ENCODE data around the gene ZBTB26.

DNA sequence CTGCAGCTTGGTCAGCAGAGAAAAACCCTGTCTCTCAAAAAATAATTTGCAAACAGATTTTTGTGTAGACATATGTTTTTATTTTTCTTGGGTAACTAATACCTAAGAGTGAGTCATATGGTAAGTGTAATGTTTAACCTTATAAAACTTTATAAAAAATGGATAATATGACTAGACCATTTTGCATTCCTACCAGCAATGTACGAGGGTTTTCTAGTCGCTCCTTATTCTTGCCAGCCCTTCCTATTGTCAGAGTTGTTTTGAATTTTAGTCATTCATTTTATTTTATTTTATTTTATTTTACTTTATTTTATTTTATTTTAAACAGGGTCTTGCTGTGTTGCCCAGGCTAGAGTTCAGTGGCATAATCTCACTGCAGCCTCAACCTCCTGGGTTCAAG lies 47.3 kb upstream of the ZBTB26 start:
- TF ChIP-seq, protein P1, sequence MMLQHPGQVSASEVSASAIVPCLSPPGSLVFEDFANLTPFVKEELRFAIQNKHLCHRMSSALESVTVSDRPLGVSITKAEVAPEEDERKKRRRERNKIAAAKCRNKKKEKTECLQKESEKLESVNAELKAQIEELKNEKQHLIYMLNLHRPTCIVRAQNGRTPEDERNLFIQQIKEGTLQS (IDR thresholded peaks at IDR 0.05; ENCODE audit: borderline replicate concordance, extremely low read depth, low read depth, low read length) = no peak
- TF ChIP-seq MYC (IDR thresholded peaks at IDR 0.05; ENCODE audit: insufficient read depth, insufficient read length, insufficient replicate concordance, low read length, severe bottlenecking) = no peak
- TF ChIP-seq POLR2A (IDR thresholded peaks at IDR 0.05; ENCODE audit: low read depth, low read length) = no peak
- no peak for TF ChIP-seq FOXM1 (IDR thresholded peaks at IDR 0.05; ENCODE audit: low read depth, low read length)
- no peak for TF ChIP-seq EZH2 (IDR thresholded peaks at IDR 0.05; ENCODE audit: borderline replicate concordance, control insufficient read depth, low read depth, low read length)
- TF ChIP-seq, protein P2, sequence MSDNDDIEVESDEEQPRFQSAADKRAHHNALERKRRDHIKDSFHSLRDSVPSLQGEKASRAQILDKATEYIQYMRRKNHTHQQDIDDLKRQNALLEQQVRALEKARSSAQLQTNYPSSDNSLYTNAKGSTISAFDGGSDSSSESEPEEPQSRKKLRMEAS (IDR thresholded peaks at IDR 0.05; ENCODE audit: low read depth, low read length) = no peak
- TF ChIP-seq, protein P3, sequence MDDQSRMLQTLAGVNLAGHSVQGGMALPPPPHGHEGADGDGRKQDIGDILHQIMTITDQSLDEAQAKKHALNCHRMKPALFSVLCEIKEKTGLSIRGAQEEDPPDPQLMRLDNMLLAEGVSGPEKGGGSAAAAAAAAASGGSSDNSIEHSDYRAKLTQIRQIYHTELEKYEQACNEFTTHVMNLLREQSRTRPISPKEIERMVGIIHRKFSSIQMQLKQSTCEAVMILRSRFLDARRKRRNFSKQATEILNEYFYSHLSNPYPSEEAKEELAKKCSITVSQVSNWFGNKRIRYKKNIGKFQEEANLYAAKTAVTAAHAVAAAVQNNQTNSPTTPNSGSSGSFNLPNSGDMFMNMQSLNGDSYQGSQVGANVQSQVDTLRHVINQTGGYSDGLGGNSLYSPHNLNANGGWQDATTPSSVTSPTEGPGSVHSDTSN (IDR thresholded peaks at IDR 0.05; ENCODE audit: insufficient replicate concordance, low read depth, low read length) = no peak
- no peak for TF ChIP-seq RAD21 (IDR thresholded peaks at IDR 0.05; ENCODE audit: insufficient read depth, low read depth, low read length)
- no peak for TF ChIP-seq SMAD1 (IDR thresholded peaks at IDR 0.05; ENCODE audit: low read depth, partially characterized antibody)
- no peak for TF ChIP-seq POU2F2 (IDR thresholded peaks at IDR 0.05; ENCODE audit: borderline replicate concordance, low read depth, low read length)
